Uterus (tissue), 2 donors: ENCODE data around the gene CTTNBP2NL.

Experiments used
- CTCF ChIP-seq, 4 experiments: fragments of 200-600 bp in 2 of 4; fragments of 450-650 bp in 2 of 4; sonication (generic) in 2 of 4; IDR thresholded peaks; one replicate each; pipeline ENCODE4 v1.5.1; 2016 to 2019; ENCODE audit warnings: antibody characterized with exemption in 4 of 4, mild to moderate bottlenecking in 2 of 4, moderate library complexity in 1 of 4
- POLR2A ChIP-seq, 2 donors: fragments of 450-650 bp; IDR thresholded peaks; one replicate each; pipeline ENCODE4 v1.6.1; 2016; ENCODE audit warnings: antibody characterized with exemption in 2 of 2, mild to moderate bottlenecking in 1 of 2, moderate library complexity in 1 of 2

GRCh38 chr1:112488141-112488540 is 92.1 kb downstream of the CTTNBP2NL start:
- TF ChIP-seq CTCF (IDR thresholded peaks at IDR 0.05) (no peak), POLR2A (IDR thresholded peaks at IDR 0.05) (no peak)
